DOHH2 (cell line): ENCODE data around the gene CTNNBIP1.
A peak's percentile ranks its signal among the peaks of the same experiment; 100 is the strongest.

Experiments
- H3F3A ChIP-seq: fragments of 200-600 bp; sonication (generic), shearing (Covaris generic); 2 replicates; pipeline ENCODE4 v1.6.0; 2016; ENCODE audit warnings: antibody characterized with exemption, mild to moderate bottlenecking; ENCODE audit not compliant: control insufficient read depth, insufficient read depth
- H3K27ac ChIP-seq: fragments of 200-600 bp; sonication (generic); 2 replicates; pipeline ENCODE4 v1.5.1; 2014; ENCODE audit warnings: low read depth, mild to moderate bottlenecking, low read length, moderate library complexity
- H3K27me3 ChIP-seq: fragments of 200-600 bp; sonication (generic); 2 replicates; pipeline ENCODE4 v1.6.1; 2014; ENCODE audit warnings: mild to moderate bottlenecking, low read length, mixed read lengths; ENCODE audit not compliant: control insufficient read depth
- H3K36me3 ChIP-seq: fragments of 200-600 bp; sonication (generic); 2 replicates; pipeline ENCODE4 v1.6.1; 2014; ENCODE audit warnings: mild to moderate bottlenecking, low read length, moderate library complexity, mixed read lengths; ENCODE audit not compliant: control insufficient read depth
- H3K4me1 ChIP-seq: fragments of 200-600 bp; sonication (generic); 2 replicates; pipeline ENCODE4 v1.6.1; 2014; ENCODE audit warnings: mild to moderate bottlenecking, low read length, mixed read lengths; ENCODE audit not compliant: control insufficient read depth
- H3K4me2 ChIP-seq: fragments of 200-600 bp; sonication (generic); 2 replicates; pipeline ENCODE4 v1.6.0; 2014; ENCODE audit warnings: mild to moderate bottlenecking, low read length, moderate library complexity
- H3K4me3 ChIP-seq: fragments of 200-600 bp; sonication (generic); 2 replicates; pipeline ENCODE4 v1.5.1; 2014; ENCODE audit warnings: mild to moderate bottlenecking, low read length, mixed read lengths
- H3K79me2 ChIP-seq: fragments of 200-600 bp; sonication (generic); 2 replicates; pipeline ENCODE4 v1.6.1; 2014; ENCODE audit warnings: mild to moderate bottlenecking, low read length, mixed read lengths; ENCODE audit not compliant: control insufficient read depth
- H3K9me2 ChIP-seq: fragments of 200-600 bp; sonication (generic); replicated peaks from 2 replicates; pipeline ENCODE4 v1.6.1; 2014; ENCODE audit warnings: mild to moderate bottlenecking, low read length, mixed read lengths; ENCODE audit not compliant: control insufficient read depth
- H3K9me3 ChIP-seq: fragments of 200-600 bp; sonication (generic); 2 replicates; pipeline ENCODE4 v1.6.1; 2014; ENCODE audit warnings: antibody characterized with exemption, low read length, mixed read lengths; ENCODE audit not compliant: control insufficient read depth, insufficient read depth
- H4K20me1 ChIP-seq: fragments of 200-600 bp; sonication (generic); 2 replicates; pipeline ENCODE4 v1.6.0; 2014; ENCODE audit warnings: low read depth, mild to moderate bottlenecking, antibody characterized with exemption, low read length, moderate library complexity; ENCODE audit not compliant: control insufficient read depth, insufficient read depth
- EZH2phosphoT487 ChIP-seq: fragments of 200-600 bp; sonication (generic); IDR thresholded peaks from 2 replicates; pipeline ENCODE4 v1.6.1; 2017; ENCODE audit warnings: borderline replicate concordance, mild to moderate bottlenecking, antibody characterized with exemption, low read length, moderate library complexity, mixed read lengths
- TF ChIP-seq, protein P1 (sequence below): fragments of 200-600 bp; sonication (generic); IDR thresholded peaks from one replicate; pipeline ENCODE4 v1.5.1; 2014; ENCODE audit warnings: antibody characterized with exemption, mild to moderate bottlenecking, low read depth, low read length; ENCODE audit not compliant: poor library complexity, severe bottlenecking

The CTNNBIP1 gene

DNA sequence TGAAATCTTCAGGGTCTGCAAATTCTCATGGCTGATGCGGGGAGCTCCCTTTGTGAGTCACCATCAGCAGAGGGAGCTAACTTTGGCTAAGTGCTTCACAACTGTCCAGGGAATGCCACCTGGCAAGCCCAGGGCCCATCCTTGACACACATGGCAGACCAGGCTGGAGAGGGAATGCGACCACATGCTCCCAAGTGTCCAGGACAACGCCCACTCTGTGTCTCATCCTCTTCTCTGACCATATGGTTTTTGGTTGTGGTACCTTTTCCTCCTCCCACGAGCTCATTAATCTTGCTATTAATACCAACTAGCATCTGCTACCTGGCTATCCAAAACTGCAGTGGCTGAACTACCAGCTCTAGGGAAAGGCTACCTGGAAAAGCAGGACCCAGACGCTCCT is 49.2 kb downstream of the CTNNBIP1 start:
- H4K20me1 ChIP-seq = no peaks in the 10 kb centered on the region
- no peak overlapping the region for H3K27ac ChIP-seq
- TF ChIP-seq EZH2phosphoT487 = no peak
- TF ChIP-seq, protein P1, sequence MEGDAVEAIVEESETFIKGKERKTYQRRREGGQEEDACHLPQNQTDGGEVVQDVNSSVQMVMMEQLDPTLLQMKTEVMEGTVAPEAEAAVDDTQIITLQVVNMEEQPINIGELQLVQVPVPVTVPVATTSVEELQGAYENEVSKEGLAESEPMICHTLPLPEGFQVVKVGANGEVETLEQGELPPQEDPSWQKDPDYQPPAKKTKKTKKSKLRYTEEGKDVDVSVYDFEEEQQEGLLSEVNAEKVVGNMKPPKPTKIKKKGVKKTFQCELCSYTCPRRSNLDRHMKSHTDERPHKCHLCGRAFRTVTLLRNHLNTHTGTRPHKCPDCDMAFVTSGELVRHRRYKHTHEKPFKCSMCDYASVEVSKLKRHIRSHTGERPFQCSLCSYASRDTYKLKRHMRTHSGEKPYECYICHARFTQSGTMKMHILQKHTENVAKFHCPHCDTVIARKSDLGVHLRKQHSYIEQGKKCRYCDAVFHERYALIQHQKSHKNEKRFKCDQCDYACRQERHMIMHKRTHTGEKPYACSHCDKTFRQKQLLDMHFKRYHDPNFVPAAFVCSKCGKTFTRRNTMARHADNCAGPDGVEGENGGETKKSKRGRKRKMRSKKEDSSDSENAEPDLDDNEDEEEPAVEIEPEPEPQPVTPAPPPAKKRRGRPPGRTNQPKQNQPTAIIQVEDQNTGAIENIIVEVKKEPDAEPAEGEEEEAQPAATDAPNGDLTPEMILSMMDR = no peak
- peaks cover 25% of the 10 kb centered on the region for H3F3A ChIP-seq
- H3K4me1 ChIP-seq = peaks cover 78% of the 10 kb centered on the region
- H3K79me2 ChIP-seq = no peaks in the 10 kb centered on the region
- no peak overlapping the region for H3K4me3 ChIP-seq
- H3K36me3 ChIP-seq = no peaks in the 10 kb centered on the region
- no peaks in the 10 kb centered on the region for H3K9me3 ChIP-seq
- H3K9me2 ChIP-seq = no peaks in the 10 kb centered on the region
- H3K27me3 ChIP-seq = no peaks in the 10 kb centered on the region
- peak overlapping the region; percentile 20; the same call in 1 of the 2 replicates for H3K4me2 ChIP-seq

DNA sequence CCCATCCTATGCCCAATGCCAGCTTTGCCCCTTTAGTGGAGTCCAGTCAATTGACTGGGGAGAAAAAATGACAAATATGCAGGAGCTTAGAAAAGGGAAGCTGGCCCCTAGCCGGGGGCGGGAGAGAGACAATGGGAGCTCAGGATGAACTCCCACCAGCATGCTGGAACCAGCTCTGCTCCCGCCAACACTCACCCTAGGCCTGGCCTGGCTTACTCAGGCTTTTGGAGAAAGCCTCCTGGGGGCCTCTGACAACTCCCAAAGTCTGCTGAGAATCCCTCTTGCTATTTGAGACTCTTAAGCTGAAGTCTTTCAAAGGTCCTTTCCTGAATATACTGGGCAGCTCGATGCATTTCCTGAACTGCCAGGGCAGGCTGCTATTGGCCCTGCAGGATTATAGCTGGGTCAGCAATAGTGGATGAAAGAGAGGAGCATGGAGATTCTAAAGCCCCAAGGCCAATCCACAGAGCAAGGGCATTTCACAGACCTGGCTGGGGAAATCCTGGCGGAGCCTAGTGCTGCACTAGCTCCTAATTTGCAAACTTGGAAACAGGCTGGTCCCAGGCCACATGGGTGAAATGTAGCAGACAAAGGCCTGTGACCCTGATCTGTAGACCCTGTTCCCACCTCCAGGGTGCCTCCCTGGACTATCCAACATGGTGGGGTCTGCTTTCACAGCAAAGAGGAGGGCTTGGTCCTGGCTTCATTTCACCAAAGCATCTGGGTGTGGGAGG is 50.6 kb downstream of the CTNNBIP1 start:
- Histone ChIP-seq H3K27ac (no peak overlapping the region), H3K9me2 (no peaks in the 10 kb centered on the region), H3K4me1 (peaks cover 77% of the 10 kb centered on the region), H3F3A (peaks cover 17% of the 10 kb centered on the region), H3K79me2 (no peaks in the 10 kb centered on the region), H3K4me2 (0 out of 2 replicates have a peak overlapping the region, but pooled peaks have one; percentile 5), H4K20me1 (no peaks in the 10 kb centered on the region), H3K9me3 (no peaks in the 10 kb centered on the region), H3K4me3 (no peak overlapping the region), H3K36me3 (peaks cover under 1% of the 10 kb centered on the region; the same call in 1 of the 2 replicates), H3K27me3 (no peaks in the 10 kb centered on the region)
- TF ChIP-seq, protein P1 = no peak
- no peak for TF ChIP-seq EZH2phosphoT487

DNA sequence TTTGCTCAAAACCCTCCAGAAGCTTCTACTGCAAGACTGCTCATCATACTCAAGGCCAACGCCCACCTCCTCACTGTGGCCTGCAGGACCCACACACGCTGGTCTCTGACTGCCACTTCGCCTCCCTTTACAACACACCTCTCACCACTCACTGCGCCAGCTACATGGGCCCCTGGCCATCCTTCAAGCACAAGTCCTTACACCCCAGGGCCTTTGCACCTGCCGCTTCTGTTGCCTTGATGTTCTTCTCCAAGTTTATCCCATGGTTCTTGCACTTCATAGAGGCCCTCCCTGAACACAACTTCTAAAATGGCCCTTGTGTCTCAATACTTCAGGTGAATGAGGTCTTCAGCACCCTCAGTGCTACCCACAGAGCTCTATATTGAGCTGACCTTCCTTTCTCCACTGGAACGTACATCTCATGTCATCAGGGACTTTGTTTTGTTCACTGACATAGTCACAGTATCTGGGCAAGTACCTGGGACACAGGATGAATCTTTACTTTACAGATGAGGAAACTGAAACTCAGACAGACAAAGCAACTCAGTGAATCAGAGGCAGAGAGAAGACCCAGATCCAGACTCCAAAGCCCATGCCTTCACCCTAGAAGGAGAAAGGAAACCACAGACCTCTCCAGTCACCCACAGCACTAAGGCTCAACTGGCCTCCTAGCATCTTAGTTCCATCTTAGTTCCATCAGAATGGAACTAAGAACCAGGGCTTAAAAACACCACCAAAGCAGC is 51.6 kb downstream of the CTNNBIP1 start:
- Histone ChIP-seq H3K4me3 (no peak overlapping the region), H3K9me2 (no peaks in the 10 kb centered on the region), H3K9me3 (peaks cover 6% of the 10 kb centered on the region), H3K27ac (peak overlapping the region; percentile 37; the same call in 1 of the 2 replicates), H4K20me1 (no peaks in the 10 kb centered on the region), H3F3A (peaks cover 14% of the 10 kb centered on the region; the same call in 1 of the 2 replicates), H3K36me3 (peaks cover 10% of the 10 kb centered on the region), H3K4me1 (peaks cover 67% of the 10 kb centered on the region), H3K79me2 (peaks cover under 1% of the 10 kb centered on the region; the same call in 1 of the 2 replicates), H3K27me3 (no peaks in the 10 kb centered on the region), H3K4me2 (no peak overlapping the region)
- TF ChIP-seq, protein P1 = no peak
- no peak for TF ChIP-seq EZH2phosphoT487
